Esophagus squamous epithelium (tissue), 4 donors: ENCODE data around the gene JAZF1.

Experiments
- POLR2A ChIP-seq, 4 donors: fragments of 450-650 bp; IDR thresholded peaks; one replicate each; pipeline ENCODE4 v1.6.1; 2017; ENCODE audit warnings: antibody characterized with exemption in 4 of 4, mild to moderate bottlenecking in 4 of 4, moderate library complexity in 3 of 4
- TF ChIP-seq, protein P1 (sequence below), 6 experiments: fragments of 450-650 bp in 4 of 6; fragments of 200-600 bp in 2 of 6; sonication (generic) in 2 of 6; IDR thresholded peaks; one replicate each; pipeline ENCODE4 v1.5.1; 2016 to 2019; ENCODE audit warnings: antibody characterized with exemption in 6 of 6, mild to moderate bottlenecking in 4 of 6, moderate library complexity in 4 of 6

DNA sequence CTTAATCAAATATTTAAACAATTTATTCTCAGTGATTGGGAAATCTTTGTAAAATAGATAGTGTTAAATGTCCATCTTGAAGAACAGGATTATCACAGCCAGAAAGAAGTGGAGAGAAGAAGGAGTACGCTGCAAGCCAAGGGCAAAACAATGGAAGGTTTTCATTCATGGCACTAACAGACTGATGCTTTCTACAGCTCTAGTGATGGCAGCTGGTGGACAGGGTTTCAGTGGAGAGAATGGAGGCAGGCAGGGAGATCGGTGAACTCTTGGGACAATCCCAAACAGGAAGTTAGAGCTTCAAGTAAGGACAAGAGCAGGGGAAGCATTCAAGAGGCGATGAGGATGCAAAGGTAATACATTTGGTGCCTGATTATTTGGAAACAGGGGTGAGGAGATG lies 207.0 kb downstream of the JAZF1 start:
- TF ChIP-seq, protein P1, sequence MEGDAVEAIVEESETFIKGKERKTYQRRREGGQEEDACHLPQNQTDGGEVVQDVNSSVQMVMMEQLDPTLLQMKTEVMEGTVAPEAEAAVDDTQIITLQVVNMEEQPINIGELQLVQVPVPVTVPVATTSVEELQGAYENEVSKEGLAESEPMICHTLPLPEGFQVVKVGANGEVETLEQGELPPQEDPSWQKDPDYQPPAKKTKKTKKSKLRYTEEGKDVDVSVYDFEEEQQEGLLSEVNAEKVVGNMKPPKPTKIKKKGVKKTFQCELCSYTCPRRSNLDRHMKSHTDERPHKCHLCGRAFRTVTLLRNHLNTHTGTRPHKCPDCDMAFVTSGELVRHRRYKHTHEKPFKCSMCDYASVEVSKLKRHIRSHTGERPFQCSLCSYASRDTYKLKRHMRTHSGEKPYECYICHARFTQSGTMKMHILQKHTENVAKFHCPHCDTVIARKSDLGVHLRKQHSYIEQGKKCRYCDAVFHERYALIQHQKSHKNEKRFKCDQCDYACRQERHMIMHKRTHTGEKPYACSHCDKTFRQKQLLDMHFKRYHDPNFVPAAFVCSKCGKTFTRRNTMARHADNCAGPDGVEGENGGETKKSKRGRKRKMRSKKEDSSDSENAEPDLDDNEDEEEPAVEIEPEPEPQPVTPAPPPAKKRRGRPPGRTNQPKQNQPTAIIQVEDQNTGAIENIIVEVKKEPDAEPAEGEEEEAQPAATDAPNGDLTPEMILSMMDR (IDR thresholded peaks at IDR 0.05) = no peak
- TF ChIP-seq POLR2A (IDR thresholded peaks at IDR 0.05) = no peak
